Measurements from ENCODE around the gene TTI1.

TTI1 gene

DNA sequence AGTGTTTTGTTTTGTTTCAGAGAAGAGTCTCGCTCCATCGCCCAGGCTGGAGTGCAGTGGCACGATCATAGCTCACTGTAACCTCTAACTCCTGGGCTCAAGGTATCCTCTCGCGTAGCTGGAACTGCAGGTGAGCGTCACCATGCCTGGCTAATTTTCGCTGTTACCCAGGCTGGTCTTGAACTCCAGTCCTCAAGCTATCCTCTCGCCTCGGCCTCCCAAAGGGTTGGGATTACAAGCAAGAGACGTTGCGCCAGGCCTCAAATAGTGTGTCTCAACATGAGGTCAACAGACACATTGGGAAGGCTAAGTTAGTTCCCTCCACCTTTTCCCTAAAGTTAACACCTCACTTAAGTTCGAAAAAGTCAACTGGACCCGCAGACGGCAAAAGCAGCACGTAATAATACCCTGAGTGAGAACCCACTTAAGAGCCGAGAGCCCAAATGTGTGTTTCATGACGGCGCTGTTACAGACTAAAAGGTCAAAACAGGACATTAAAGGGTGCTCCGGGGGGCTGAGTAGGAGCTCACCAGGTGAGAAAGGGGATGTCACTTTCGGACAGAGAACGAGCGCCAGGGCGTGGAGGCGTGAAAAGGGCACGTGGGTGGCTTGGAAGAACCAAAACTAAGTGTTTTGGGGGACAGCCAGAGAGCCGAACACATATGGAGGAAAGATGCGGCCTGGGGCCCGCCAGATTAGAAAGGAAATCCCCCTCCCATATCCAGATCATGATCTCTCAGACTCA lies 499 bp downstream of the TTI1 start:
- peaks cover 26 to 39% of the 10 kb centered on the region in 2 experiments for H3K4me1 ChIP-seq (ENCODE audit: control insufficient read depth in 1 of 2, insufficient read depth in 1 of 2, low read depth in 1 of 2, low read length in 1 of 2)
- TF ChIP-seq, protein P1, sequence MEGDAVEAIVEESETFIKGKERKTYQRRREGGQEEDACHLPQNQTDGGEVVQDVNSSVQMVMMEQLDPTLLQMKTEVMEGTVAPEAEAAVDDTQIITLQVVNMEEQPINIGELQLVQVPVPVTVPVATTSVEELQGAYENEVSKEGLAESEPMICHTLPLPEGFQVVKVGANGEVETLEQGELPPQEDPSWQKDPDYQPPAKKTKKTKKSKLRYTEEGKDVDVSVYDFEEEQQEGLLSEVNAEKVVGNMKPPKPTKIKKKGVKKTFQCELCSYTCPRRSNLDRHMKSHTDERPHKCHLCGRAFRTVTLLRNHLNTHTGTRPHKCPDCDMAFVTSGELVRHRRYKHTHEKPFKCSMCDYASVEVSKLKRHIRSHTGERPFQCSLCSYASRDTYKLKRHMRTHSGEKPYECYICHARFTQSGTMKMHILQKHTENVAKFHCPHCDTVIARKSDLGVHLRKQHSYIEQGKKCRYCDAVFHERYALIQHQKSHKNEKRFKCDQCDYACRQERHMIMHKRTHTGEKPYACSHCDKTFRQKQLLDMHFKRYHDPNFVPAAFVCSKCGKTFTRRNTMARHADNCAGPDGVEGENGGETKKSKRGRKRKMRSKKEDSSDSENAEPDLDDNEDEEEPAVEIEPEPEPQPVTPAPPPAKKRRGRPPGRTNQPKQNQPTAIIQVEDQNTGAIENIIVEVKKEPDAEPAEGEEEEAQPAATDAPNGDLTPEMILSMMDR (IDR thresholded peaks at IDR 0.05) = no peak
- H3K27me3 ChIP-seq = no peaks in the 10 kb centered on the region
- H3K9me3 ChIP-seq = no peaks in the 10 kb centered on the region
- H3K27ac ChIP-seq = peak overlapping the region; percentile 96
- peaks cover 13% of the 10 kb centered on the region for H3K36me3 ChIP-seq
- H3K4me3 ChIP-seq (ENCODE audit: low read depth in 1 of 2, low read length in 1 of 2) = peak overlapping the region; percentile 93 to 96

DNA sequence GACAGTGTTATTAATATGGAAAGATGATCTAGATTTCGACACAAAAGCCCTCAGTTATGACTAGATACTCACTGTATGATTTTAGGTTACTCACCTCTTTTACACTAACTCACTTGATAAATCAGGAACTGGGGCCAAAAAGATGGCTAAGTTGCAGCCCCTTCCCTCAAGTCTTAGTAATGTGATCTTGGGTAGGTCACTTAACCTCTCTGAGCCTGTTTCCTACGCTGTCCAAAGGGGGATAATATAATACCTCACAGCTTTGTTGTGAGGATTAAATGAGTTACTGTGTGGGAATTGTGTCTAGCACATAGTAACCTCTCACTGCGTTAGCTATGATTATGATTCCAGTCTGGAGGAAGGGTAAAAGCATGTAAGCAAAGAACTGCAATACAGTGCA lies 1.3 kb downstream of the TTI1 start:
- Histone ChIP-seq H3K4me1 (ENCODE audit: control insufficient read depth in 1 of 2, insufficient read depth in 1 of 2, low read depth in 1 of 2, low read length in 1 of 2) (peaks cover 26 to 39% of the 10 kb centered on the region in 2 experiments), H3K36me3 (peaks cover 13% of the 10 kb centered on the region), H3K4me3 (ENCODE audit: low read depth in 1 of 2, low read length in 1 of 2) (peak overlapping the region in 1 of 2 experiments; percentile 96), H3K9me3 (no peaks in the 10 kb centered on the region), H3K27me3 (no peaks in the 10 kb centered on the region), H3K27ac (no peak overlapping the region)
- TF ChIP-seq, protein P1 (IDR thresholded peaks at IDR 0.05) = no peak

DNA sequence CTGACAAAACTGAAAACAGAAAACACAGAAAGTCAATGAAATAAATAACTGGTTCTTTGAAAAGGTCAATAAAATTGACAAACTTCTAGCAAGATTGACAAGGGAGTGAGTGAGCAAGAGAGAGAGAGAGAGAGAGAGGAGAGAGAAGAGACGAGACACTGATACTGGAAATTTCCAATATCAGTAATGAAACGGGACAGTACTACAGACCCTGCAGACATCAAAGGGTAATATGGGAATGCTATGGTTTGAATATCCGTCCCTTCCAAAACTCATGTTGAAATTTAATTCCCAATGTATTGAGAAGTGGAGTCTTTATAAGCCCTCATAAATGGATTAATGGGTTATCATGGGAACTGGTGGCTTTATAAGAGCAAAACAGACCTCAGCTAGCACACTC lies 3.8 kb downstream of the TTI1 start:
- H3K27ac ChIP-seq = no peak overlapping the region
- no peaks in the 10 kb centered on the region for H3K36me3 ChIP-seq
- peaks cover 21 to 24% of the 10 kb centered on the region in 2 experiments for H3K4me1 ChIP-seq (ENCODE audit: control insufficient read depth in 1 of 2, insufficient read depth in 1 of 2, low read depth in 1 of 2, low read length in 1 of 2)
- TF ChIP-seq, protein P1 (IDR thresholded peaks at IDR 0.05) = no peak
- H3K4me3 ChIP-seq (ENCODE audit: low read depth in 1 of 2, low read length in 1 of 2) = no peak overlapping the region
- no peaks in the 10 kb centered on the region for H3K27me3 ChIP-seq
- H3K9me3 ChIP-seq = no peaks in the 10 kb centered on the region

DNA sequence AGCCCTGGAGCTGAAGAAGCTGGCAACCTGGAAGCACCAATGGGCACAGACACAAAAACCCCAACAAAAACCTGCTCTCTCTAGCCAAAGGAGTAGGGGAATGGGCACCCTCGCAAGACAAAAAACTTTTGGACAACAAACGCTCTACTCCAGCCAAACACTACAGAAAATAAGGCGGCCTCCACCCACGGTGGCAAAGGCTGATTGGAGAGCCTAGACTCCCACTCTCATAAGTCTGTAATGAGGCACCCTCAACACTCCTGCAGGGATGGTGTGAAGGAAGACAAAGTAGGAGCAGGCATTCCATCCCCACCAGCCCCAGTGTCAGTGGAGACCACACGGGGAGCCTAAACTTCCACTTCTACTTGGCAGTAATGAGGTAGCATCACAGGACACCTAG lies 8.8 kb downstream of the TTI1 start:
- H3K9me3 ChIP-seq = no peaks in the 10 kb centered on the region
- no peaks in the 10 kb centered on the region for H3K36me3 ChIP-seq

DNA sequence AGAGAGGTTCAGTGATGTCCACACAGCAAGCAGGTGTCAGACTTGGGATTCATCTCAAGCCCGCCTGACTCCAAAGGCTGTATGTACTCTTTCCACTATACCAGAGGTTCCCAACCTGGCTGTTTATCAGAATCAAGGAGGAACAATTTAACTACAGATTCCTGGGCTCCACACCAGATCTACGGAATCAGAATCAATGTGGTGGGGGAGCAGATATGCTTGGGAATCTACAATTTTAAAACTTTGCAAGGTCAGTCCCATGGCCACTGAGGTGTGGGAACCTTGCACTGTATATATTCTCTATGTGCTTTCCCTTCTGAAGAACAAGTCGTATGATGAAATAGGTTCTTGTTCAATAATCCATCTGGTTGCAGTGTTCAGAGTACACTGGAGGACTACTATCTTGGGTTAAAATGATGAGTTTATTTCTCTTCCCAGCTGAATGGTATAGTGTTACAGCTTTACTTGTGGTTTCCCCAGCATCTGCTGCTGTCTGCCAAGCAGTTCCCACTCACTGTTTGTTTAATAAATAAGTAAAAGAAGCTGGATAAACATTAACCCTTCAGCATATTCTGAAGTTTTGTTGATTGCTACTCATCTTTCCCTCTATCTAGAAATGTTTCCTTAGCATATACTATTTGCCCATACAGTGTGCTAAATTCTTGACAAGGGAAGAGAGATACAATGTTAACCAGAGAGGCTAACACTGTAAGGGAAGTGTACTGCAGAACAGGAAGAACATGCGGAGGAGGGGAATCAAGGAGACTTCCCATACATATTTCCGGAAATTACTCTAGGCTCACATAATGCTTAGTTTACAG lies 9.9 kb downstream of the TTI1 start:
- peak overlapping the region; percentile 62 for H3K27ac ChIP-seq
- no peaks in the 10 kb centered on the region for H3K9me3 ChIP-seq
- H3K4me3 ChIP-seq (ENCODE audit: low read depth in 1 of 2, low read length in 1 of 2) = no peak overlapping the region
- H3K36me3 ChIP-seq = no peaks in the 10 kb centered on the region
- H3K4me1 ChIP-seq (ENCODE audit: control insufficient read depth in 1 of 2, insufficient read depth in 1 of 2, low read depth in 1 of 2, low read length in 1 of 2) = peaks cover 17 to 18% of the 10 kb centered on the region in 2 experiments
- TF ChIP-seq, protein P1 (IDR thresholded peaks at IDR 0.05) = no peak
- no peaks in the 10 kb centered on the region for H3K27me3 ChIP-seq

More for the DNA sequence above, 8.8 kb downstream of the TTI1 start:
- no peaks in the 10 kb centered on the region for H3K27me3 ChIP-seq
- no peak overlapping the region for H3K4me3 ChIP-seq (ENCODE audit: low read depth in 1 of 2, low read length in 1 of 2)
- TF ChIP-seq, protein P1 (IDR thresholded peaks at IDR 0.05) = no peak
- H3K27ac ChIP-seq = peak overlapping the region; percentile 62
- peaks cover 17 to 18% of the 10 kb centered on the region in 2 experiments for H3K4me1 ChIP-seq (ENCODE audit: control insufficient read depth in 1 of 2, insufficient read depth in 1 of 2, low read depth in 1 of 2, low read length in 1 of 2)

Measured in neutrophil (primary cell).